Measurements from ENCODE around the gene KMT2C.

GRCh38 chr7:152203095-152203494 is 232.7 kb downstream of the KMT2C start:
- no peak for TF ChIP-seq CTCF (IDR thresholded peaks at IDR 0.05)
- no peak for TF ChIP-seq POLR2A (IDR thresholded peaks at IDR 0.05)
- no peak for TF ChIP-seq POLR2AphosphoS5 (IDR thresholded peaks at IDR 0.05)

Measured in stomach (tissue), 4 donors.